ENCODE measurements around the gene TAF12.
"Not testable (repeated sequence)": the region's sequence is repeated elsewhere in the genome, so short reads cannot be mapped to it uniquely, and the experiment has no call there.

The TAF12 gene, protein sequence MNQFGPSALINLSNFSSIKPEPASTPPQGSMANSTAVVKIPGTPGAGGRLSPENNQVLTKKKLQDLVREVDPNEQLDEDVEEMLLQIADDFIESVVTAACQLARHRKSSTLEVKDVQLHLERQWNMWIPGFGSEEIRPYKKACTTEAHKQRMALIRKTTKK

DNA sequence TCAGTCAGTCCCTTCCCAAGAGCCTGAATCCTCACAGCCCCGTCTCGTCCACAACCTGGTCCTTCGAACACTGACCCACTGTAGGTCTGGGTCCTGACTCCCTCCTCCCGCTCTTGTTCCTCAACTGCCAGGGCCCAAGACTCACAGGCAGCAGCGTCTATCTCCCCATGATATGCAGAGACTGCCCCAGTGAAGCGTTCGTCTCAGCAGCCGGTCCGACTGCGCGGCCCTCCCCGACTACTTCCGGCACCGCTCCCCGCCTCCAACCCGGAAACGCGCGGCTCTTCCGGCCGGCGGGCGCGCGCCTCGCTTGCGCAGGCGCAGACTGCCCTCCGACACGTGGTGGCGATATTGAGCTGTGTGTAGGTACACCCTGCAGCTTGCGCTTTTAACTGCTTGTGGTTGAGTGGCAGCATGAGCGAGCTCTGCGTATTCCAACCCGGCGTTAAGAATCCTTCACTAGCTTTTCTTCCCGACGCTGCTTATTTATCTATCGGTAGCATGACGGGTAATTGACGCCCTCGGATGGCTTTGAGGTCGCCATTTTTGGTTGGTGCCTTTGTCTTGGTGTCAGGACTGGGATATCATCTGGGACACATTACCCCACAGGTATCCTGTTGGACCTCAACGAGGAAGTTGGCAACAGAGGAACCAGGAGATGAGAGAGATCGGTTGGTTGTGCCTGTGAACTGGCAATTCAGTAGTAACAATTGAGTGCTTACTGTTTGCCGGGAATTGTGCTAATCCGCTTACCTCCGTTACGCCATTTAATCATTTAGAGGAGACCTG, at the start of gene TAF12:
Gene TAF12 (minus strand): TSS at position 221 of the 789 bp plus-strand sequence. CDS start 20,986 bp downstream, outside the sequence.
- DNase-seq, result peak; percentile 96

DNA sequence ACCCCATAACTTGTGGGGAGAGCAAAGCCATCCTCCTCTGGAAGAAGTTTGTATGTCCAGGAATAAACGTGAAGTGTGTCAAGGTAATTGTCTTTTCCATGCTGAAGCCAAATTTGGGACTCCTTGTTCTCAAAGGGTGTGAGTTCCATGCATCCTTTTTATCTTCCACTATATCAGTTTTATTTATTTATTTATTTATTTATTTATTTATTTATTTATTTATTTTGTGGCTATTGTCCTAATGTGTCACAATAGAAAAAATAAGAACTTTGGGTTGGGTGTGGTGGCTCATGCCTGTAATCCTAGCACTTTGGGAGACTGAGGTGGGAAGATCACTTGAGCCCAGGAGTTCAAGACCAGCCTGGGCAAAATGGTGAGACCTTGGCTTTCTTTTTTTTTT, 48.8 kb upstream of the TAF12 start:
- not testable (repeated sequence) for DNase-seq

DNA sequence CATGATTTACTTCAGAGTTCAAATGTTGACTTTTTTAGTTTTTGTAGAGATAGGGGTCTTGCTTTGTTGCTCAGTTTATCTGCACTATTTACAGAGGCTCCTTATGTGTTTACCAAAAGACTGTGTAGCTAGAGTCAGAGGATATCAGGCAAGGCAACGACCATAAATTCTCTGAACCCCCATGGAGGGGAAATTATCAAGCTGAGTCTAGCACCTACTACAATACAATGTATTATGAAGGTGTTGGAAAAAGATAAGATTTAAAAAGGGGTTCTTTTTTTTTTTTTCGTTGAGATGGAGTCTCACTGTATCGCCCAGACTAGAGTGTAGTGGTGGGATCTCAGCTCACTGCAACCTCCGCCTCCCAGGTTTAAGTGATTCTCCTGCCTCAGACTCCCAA, 42.1 kb upstream of the TAF12 start:
- DNase-seq, result no peak

DNA sequence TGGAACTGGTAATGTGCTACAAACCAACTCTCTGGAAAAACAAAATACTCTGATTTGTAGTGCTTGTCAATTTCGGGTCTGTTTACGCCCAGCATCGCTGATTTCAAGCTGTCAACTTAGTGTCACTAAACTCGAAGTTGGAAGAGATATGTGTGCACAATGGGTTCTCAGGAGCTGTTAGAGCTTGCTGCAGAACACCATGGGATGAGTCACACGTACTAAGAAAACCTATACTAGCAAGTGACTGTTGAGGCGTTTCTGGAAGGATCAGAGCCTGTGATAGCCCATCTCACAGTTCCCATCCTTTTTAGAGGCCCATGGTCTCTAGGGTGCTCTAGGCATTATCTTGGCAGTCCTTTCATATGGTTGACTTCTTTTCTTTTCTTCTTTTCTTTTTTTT, 40.0 kb upstream of the TAF12 start:
- no peak for DNase-seq

DNA sequence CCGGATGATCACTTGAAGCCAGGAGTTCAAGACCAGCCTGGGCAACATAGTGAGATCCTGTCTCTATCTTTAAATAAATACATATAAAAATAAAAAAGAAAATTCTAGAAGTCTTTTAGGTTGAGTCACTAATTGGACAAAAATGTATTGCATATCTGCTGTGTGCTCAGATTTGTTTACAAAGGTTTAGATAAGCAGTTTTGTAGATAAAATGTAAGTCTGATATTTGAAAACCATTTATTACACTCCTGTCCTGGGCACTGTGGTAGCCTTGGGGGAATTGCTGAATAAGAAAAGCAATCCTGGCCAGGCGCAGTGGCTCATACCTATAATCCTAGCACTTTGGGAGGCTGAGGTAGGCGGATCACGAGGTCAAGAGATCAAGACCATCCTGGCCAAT, 37.3 kb upstream of the TAF12 start:
- DNase-seq, result no peak

DNA sequence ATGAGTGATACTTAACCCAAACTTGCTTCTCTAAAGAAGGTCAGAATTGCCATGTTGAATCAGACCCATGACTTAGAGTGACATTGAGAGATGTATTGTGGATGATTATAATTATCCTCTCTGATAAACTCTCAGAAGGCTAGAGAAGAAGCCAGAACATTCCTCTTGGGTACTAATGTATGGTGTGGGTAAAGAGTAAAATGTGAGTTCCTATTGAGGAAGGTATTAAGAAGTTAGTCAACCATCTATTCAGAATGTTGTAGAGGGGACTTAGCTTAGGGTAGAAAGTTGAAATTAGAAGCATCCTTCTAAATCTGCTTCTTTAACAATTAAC, 33.0 kb upstream of the TAF12 start:
- no peak for DNase-seq

DNA sequence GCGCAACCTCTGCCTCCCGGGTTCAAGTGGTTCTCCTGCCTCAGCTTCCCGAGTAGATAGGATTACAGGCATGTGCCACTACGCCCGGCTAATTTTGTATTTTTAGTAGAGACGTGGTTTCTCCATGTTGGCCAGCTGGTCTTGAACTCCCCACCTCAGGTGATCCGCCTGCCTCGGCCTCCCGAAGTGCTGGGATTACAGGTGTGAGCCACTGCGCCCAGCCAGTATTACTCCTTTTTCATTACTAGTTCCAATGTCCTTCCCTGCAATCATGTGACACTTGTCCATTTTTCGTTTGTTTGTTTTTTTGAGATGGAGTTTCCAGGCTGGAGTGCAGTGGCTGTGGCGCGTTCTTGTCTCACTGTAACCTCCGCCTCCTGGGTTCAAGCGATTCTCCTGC, 30.1 kb upstream of the TAF12 start:
- DNase-seq, result not testable (repeated sequence)

DNA sequence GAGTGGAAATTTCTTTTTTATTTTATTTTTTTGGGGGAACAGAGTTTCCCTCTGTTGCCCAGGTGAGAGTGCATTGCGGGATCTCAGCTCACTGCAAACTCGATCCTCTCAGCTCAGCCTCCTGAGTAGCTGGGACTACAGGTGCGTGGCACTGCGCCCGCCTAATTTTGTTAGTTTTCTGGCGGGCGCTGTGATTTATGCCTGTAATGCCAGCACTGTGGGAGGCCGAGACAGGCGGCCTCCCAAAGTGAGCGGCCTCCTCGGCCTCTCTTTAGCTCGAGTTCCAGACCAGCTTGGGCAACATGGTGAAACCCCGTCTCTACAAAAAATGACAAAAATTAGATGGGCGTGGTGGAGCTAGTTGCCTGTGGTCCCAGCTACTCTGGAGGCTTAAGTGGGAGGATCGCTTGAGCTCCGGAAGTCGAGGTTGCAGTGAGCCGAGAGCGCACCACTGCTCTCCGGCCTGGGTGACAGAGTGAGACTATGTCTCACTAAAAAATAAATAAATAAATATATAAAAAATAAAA, 28.4 kb upstream of the TAF12 start:
- DNase-seq, result no peak

DNA sequence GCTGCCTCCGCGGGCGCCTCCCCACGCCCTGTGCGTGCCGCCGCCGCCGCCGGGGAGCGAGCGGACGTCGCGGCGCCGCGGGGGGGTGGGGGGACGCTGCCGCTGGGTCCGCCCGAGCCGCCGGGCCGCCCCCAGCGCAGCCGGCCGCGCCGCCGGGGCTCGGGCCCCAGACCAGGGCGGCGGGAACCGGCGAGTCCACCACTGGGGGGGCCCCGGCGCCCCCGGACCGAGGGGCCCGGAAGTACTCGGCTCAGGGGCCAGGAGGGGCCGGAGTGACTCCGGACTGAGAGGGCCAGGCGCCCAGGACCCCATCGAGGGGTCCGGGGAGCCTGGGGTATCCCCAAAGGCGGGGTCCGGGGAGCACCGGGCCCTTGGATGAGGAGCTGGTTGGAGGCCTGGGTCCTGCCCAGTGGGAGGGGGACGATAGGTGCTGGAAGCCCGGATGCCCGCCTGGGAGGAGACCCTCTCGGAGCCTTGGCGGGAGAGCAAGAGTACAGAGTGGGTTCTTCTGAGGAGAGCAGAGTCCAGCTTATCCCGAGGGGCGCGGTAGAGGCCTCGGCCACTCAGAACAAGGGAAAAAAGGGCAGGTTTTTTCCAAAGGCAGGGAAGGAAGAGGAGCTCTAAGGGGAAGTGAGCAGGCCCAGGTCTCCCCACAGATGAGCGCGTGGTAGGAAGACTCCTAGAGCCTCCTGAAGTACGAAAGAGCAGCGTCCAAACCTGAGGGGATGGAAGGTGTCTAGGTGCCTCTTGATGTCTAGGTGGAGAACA, 26.3 kb upstream of the TAF12 start:
- peak; percentile 11 for DNase-seq

DNA sequence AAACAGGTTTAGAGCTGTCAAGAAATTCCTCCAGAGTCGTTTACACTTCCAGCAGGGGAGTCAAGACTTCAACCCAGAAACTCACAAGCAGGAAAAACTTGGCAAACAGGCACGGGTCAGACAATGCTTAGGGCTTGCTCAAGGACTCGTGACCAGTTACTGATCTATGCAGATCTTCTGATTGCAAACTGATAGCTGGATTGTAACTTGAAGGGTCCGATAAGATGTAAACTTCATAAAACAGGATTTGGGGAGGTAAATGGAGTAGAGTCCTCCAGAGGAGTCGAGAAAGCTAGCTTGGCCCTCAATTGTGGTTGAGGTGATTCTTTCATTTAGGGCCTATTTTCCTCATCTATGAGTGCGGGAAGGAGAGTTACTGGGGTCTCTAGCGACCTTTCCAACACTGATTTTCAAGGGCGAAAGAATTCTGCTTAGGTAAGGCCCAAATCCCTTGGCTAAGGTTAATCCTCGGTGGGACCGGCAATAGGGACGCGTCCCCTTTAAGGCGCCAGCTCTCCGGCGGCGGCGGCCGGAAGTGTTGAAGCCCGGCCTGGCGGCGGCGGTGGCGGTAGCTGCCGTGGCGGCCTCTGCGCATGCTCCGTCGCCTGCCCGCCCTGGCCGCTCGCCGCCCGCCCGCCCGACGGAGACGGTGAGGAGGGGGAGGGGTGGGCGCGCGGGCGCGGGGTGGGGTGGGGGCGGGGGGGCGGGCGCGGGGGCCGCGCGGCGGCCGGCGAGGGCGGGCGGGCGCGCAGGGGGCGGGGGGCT, 25.5 kb upstream of the TAF12 start, which contains the start of gene GMEB1:
Gene GMEB1 (plus strand): TSS at position 594 of the 765 bp plus-strand sequence. CDS start 14,829 bp downstream, outside the sequence.
- peak; percentile 84 for DNase-seq

DNA sequence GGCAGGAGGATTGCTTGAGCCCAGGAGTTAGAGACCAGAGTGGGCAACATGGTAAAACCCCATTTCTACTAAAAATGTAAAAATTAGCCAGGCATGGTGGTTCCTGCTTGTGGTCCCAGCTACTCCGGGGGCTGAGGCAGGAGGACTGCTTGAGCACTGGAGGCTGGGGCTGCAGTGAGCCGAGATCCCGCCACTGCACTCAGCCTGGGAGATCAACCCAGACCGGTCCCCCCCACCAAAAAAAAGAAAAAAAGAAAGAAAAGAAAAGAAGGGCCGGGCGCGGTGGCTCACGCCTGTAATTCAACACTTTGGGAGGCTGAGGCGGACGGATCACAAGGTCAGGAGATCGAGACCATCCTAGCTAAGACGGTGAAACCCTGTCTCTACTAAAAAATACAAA, 23.9 kb upstream of the TAF12 start:
- DNase-seq, result no peak

DNA sequence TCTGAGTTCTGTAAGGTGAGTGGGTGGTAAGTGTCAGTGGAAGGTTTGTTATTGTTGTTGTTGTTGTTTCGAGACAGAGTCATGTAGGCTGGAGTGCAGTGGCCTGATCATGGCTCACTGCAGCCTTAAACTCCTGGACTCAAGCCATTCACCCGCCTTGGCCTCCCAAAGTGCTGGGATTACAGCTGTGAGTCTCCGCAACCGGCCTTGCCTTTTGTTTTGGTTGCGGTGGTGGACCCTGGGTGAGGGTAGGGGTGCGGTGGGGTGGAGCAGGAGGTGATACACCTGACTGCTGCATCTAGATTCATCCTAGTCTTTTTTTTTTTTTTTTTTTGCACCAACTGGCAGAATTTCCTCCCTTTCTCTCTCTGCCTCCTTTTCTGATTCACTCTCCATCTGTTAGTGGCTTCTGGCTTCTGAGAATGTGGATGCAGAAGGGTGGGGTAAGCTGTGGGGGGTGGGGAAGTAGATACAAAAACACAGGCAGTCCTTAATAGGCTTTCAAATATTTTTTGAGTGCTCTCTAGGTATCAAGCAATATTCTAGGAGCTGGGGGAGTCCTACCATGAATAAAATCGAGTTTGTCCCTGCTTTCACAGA, 21.1 kb upstream of the TAF12 start:
- no peak for DNase-seq

DNA sequence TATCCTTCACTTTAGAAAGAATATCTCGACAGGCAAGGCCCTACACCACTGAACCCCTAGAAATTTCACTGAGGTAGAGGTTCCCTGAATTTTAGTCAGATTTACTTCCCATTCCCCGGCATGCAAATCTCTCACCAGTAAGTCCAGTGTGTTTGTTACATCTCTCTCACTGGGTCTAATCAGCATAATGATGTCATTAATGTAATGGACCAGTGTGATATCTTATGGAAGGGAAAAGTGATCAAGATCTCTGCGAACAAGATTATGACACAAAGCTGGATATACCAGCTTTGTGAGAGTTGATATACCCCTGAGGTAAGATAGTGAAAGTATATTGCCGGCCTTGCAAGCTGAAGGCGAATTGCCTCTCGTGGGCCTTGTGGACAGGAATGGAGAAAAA, 13.5 kb upstream of the TAF12 start:
- DNase-seq, result no peak

DNA sequence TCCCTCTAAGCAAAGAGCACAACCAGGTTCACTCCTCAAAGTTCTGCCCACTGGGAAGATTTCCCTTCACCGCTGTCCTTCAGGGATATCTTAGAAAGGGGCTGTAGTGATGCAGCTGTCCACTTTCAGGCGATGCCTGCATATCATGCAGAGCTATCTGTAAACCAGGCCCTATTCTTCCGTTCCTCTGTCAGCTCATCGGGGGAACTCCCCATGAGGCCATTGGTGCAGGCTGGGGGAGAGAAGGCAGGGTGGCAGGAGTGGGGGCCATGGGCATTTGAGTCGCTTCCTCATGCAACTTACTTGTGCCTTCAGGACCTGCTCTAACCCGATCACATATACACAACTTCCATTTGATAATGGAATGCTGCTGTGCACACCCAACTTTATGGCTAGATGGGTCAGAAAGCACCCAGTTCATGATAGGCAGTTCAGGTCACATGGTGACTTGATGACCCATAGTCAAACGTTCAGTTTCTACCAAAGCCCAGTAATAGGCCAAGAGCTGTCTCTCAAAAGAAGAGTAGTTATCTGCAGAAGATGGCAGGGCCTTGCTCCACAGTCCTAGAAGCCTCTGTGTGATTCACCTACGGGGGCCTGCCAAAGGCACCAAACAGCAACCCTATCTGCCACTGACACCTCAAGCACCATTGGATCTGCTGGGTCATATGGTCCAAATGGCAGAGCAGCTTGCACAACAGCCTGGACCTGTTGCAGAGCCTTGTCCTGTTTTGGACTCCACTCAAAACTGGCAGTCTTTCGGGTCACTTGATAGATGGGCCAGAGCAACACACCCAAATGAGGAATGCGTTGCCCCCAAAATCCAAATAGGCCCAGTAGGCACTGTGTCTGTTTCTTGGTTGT, 12.8 kb upstream of the TAF12 start:
- DNase-seq, result not testable (repeated sequence)

DNA sequence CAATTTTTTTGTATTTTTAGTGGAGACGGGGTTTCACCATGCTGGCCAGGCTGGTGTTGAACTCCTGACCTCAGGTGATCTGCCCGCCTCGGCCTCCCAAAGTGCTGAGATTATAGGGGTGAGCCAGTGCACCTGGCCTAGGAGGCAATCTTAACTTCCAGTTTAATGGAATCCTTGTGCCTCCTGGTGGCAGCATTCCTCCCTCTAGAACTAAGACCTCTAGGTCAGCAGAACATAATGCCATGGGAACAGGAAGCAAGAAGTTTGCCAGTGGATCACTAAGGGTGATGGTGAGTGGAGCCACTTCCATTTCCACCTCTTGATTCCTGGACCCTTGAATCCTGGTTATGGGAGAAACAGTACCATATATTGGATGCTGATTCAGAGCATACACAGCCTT, 11.0 kb upstream of the TAF12 start:
- DNase-seq, result not testable (repeated sequence)

DNA sequence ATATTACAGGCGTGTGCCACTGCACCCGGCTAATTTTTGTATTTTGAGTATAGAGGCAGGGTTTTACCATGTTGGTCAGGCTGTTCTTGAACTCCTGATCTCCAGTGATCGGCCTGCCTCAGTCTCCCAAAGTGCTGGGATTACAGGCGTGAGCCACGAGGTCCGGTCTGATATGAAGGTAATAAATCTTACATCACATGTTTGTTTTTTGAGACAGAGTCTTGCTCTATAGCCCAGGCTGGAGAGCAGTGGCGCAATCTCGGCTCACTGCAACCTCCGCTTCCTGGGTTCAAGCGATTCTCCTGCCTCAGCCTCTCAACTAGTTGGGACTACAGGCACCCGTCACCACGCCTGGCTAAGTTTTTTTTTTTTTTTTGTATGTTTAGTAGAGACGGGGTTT, 10.2 kb upstream of the TAF12 start:
- not testable (repeated sequence) for DNase-seq

DNA sequence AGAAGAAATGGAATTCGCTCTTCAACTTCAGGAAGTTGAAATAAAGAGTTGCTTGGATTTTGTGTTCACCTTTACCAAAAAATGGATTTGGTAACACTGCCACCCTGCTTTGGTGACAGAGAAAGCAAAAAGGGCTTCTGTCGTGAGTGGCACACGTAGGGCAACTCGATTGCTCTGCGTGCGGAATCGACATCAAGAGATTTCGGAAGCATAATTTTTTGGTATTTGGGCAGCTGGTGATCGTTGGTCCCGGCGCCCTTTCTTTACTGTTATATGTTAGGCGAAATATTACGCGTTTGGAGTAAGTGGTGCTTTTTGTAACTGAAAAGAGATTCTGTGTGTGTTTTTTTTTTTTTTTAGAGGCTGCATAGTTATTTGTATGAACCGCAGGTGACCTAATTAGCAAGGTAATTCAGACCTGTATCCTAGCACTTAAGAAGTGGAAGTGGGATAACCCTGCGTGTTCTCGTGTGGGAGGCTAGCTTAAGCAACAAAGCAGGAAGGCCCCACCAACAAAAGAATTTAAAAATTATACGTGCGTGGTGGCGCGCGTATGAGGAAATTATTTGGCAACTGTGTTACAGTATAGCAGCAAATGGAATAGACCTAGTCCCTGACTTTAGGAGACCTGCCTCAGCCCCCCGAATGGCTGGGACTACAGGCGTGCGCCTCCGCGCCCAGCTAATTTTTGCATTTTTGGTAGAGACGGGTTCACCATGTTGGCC, 5.8 kb upstream of the TAF12 start, which contains the start of gene RNU11:
Gene RNU11 (plus strand): TSS at position 127 of the 725 bp plus-strand sequence.
- peak; percentile 94 for DNase-seq

DNA sequence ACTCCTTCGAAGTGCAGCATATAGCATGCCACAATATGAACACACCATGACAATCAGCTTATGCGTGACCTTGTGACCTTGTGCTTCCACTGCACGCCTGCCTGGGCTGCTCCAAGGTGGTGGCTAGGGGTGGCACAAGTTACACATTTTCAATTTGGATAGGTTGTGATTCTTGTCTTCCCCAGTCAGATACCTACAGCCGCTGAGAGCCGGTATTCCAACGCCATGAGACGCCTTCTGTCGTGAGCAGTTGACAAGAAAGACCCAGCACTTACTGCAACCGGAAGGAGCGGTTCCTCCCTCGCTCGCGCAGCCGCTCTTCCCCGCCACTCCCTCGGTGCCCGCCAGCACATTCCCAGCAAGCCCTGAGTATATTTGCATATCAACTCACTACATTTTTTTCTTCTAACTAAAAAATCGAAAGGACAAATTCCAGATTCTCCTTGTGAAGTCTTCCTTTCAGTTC, 5.2 kb upstream of the TAF12 start:
- peak; percentile 95 for DNase-seq

DNA sequence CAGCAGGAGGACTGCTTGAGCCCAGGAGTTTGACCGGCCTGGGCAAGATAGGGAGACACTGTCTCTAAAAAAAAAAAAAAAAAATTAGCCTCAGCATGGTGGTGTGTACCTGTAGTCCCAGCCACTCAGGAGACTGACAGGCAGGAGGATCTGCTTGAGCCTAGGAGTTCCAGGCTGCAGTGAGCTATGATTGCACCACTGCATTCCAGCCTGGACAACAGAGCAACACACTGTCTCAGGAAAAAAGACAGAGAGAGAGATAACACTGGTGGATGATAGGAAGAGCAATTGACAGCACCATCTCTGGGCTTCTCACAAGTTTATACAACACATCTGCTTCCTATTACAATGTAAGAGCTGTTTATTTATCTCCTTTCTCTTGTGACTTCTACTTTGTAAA, 3.2 kb upstream of the TAF12 start:
- DNase-seq, result no peak

DNA sequence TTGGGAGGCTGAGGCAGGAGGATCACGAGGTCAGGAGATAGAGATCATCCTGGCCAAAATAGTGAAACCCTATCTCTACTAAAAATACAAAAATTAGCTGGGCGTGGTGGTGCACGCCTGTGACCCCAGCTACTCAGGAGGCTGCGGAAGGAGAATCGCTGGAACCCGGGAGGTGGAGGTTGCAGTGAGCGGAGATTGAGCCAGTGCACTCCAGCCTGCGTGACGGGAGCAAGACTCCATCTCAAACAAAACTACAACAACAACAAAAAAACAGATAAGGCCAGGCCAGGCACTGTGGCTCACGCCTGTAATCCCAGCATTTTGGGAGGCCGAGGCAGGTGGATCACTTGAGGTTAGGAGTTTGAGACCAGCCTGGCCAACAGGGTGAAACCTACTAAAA, 2.5 kb upstream of the TAF12 start:
- DNase-seq, result not testable (repeated sequence)

All from CD4-positive, alpha-beta T cell treated with Interleukin-4 for 4 hours (primary cell).